GM12878 (cell line): Measurements from ENCODE around the gene GUK1. TPM values are rescaled to one million over a fixed set of nuclear protein-coding genes. Genes with fewer than 3 reads are reported as not detected.

Experiments used
- ATAC-seq: fragments of 200-7000 bp; cut with Tn5 transposase; 3 replicates; pipeline ENCODE4 v1.9.1; 2020; ENCODE audit warnings: mild to moderate bottlenecking, moderate library complexity
- BruUV-seq: library from RNA; stranded (reverse); fragments of 400-500 nt; replicated peaks from 2 replicates; lab custom pipeline; 2021; lab: Mats Ljungman, UMichigan
- CTCF ChIA-PET: fragments of 300-600 bp; sonication (Branson Sonifier 250); formaldehyde crosslinking; extraction: SDS; loops from one replicate; lab custom pipeline; 2021; ENCODE audit warnings: inconsistent platforms; lab: Yijun Ruan, JAX
- POLR2A ChIA-PET: fragments of 350-600 bp; formaldehyde crosslinking; extraction: SDS; loops from one replicate; lab custom pipeline; 2021; ENCODE audit warnings: inconsistent platforms; lab: Charles Lee
- RAD21 ChIA-PET: fragments of 300-600 bp; sonication (Branson Sonifier 250); formaldehyde crosslinking; loops from one replicate; lab custom pipeline; 2023; ENCODE audit warnings: antibody characterized with exemption; ENCODE audit not compliant: unreplicated experiment; lab: Charles Lee
- SMC1A ChIA-PET: fragments of 300-600 bp; sonication (Branson Sonifier 250); formaldehyde crosslinking; loops from one replicate; lab custom pipeline; 2023; ENCODE audit not compliant: unreplicated experiment, uncharacterized antibody; lab: Charles Lee
- DNase-seq: peaks from one replicate; pipeline ENCODE4 v3.0.0-alpha.2; 2011; ENCODE audit warnings: low read depth, low spot score
- FAIRE-seq: peaks from 3 replicates; lab custom pipeline; 2011; peaks lifted over from hg19 to GRCh38; lab: Jason Lieb, UNC
- H2AFZ ChIP-seq: 2 replicates; pipeline ENCODE4 v1.6.0; 2011; ENCODE audit warnings: low read depth, low read length, control low read depth; ENCODE audit not compliant: control insufficient read depth
- H3K27ac ChIP-seq: 2 replicates; pipeline ENCODE4 v1.5.1; 2011; ENCODE audit warnings: control low read depth; ENCODE audit not compliant: control insufficient read depth, insufficient read depth
- H3K27me3 ChIP-seq, 2 experiments: replicated peaks in 1 of 2; 2 replicates each; pipeline versions ENCODE4 v1.6.0 to v1.6.1; 2011; ENCODE audit warnings: low read length in 1 of 2; ENCODE audit not compliant: control insufficient read depth in 2 of 2, insufficient read depth in 2 of 2
- H3K36me3 ChIP-seq, 2 experiments: 2 replicates each; pipeline ENCODE4 v1.5.1; 2011; ENCODE audit warnings: low read length in 1 of 2; ENCODE audit not compliant: control insufficient read depth in 2 of 2, insufficient read depth in 2 of 2
- H3K4me1 ChIP-seq: 2 replicates; pipeline ENCODE4 v1.6.1; 2011; ENCODE audit warnings: mild to moderate bottlenecking, low read length, moderate library complexity, mixed read lengths; ENCODE audit not compliant: control insufficient read depth, insufficient read depth
- H3K4me2 ChIP-seq: 2 replicates; pipeline ENCODE4 v1.6.0; 2011; ENCODE audit warnings: control low read depth; ENCODE audit not compliant: control insufficient read depth, insufficient read depth
- H3K4me3 ChIP-seq: fragments of 200-600 bp; sonication (generic); 2 replicates; pipeline ENCODE4 v1.5.1; 2016
- H3K79me2 ChIP-seq: 2 replicates; pipeline ENCODE4 v1.6.0; 2011; ENCODE audit warnings: low read length; ENCODE audit not compliant: control insufficient read depth, insufficient read depth
- H3K9ac ChIP-seq: 2 replicates; pipeline ENCODE4 v1.8.0; 2011; ENCODE audit warnings: low read length, control low read depth, mixed read lengths; ENCODE audit not compliant: control insufficient read depth, insufficient read depth
- H3K9me3 ChIP-seq: replicated peaks from 3 replicates; pipeline ENCODE4 v1.5.1; 2011; ENCODE audit warnings: mild to moderate bottlenecking, low read length; ENCODE audit not compliant: control insufficient read depth, insufficient read depth
- H4K20me1 ChIP-seq: 2 replicates; pipeline ENCODE4 v1.6.0; 2011; ENCODE audit not compliant: control insufficient read depth, insufficient read depth
- POLR2A ChIP-seq: IDR thresholded peaks from 2 replicates; pipeline ENCODE4 v1.6.1; 2011; ENCODE audit warnings: low read depth, mild to moderate bottlenecking, low read length
- WGBS: methylation state at CpG from one replicate; pipeline ENCODE4 v1.1.6; 2016; ENCODE audit warnings: low lambda C conversion rate; ENCODE audit not compliant: insufficient replicate concordance, insufficient coverage; ENCODE audit errors: missing lambda C conversion rate; 5-methylcytosine and 5-hydroxymethylcytosine counted together
- in situ Hi-C: fragments of 300-500 bp; cut with MboI; formaldehyde crosslinking; loops from 9 replicates; pipeline ENCODE4 v1.14.3; 2018; ENCODE audit warnings: mixed read lengths
- intact Hi-C: fragments of 100-400 bp; cut with micrococcal nuclease; formaldehyde crosslinking; loops from one replicate; pipeline ENCODE4 v1.14.2; 2022; ENCODE audit not compliant: unreplicated experiment
- polyA plus RNA-seq, 11 experiments: library from polyadenylated mRNA; depleted of rRNA in 4 of 11; unstranded in 6 of 11; stranded (reverse) in 5 of 11; fragments of >200 nt; fragmentation: Nextera tagmentation in 4 of 11; fragmentation: Illumina TruSeq in 1 of 11; extraction: Ambion mirVana in 4 of 11; extraction: Trizol in 1 of 11; gene quantifications; 1 replicate in 1 of 11; 2 replicates in 10 of 11; pipeline versions ENCODE4 v1.2.1 to v1.2.3, GENCODE V29; 2011 to 2016; ENCODE audit warnings: inconsistent platforms in 2 of 11, missing spikeins in 2 of 11, low read depth in 1 of 11
- total RNA-seq, 4 experiments: library from RNA; depleted of rRNA in 3 of 4; stranded (reverse); fragments of >200 nt in 3 of 4; fragmentation: Illumina TruSeq in 1 of 4; extraction: Trizol in 1 of 4; gene quantifications; 2 replicates each; pipeline versions ENCODE4 v1.2.1 to v1.2.3, GENCODE V29; 2013 to 2021
- TF ChIP-seq, protein P1 (sequence below): fragments of 450-650 bp; IDR thresholded peaks from 2 replicates; pipeline ENCODE4 v1.6.1; 2017; ENCODE audit warnings: borderline replicate concordance

GUK1 gene
- total and polyA plus RNA-seq, 10 of the 15 experiments (the other 5 are each of a cell fraction or from before 2014, with no cell fraction given): 6.3 to 357 (median 203) TPM

DNA sequence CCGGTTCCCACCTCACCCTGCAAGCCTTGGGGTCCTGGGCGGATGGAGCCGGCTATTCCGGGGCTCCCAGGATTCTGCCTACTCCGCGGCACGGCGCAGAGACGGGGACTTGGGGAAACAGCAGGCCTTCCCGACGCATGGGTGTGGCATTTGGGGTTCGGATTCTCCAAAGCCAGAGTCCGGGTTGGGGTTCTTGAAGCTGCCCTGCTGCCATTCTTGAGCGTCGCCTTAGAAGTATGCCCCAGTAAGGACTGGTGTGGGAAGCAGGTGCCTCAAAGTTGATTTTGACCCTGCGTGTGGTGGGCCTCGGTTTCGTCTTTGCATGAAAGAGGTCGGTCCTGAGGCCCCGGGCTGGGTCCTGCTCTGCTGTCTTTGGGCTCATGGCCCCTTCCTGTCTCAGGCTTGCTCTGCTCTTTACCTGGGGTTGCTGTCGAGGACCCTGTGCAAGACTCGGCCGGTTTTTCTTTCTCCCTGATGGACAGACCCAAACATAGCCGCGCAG lies 696 bp downstream of the GUK1 start:
- SMC1A ChIA-PET: interaction anchor here (1.1 kb wide), 1 partner anchor 24 kb away, joined by 3 read pairs; no protein-coding TSS in a partner anchor
- Histone ChIP-seq H4K20me1 (peaks cover 6% of the 10 kb centered on the region; the same call in 1 of the 2 replicates), H3K27ac (peak overlapping the region; percentile 96), H3K36me3 (peaks cover 4 to 8% of the 10 kb centered on the region in 2 experiments; a peak in 3 of 4 replicates), H2AFZ (peak overlapping the region; percentile 59; the same call in 1 of the 2 replicates), H3K9me3 (no peaks in the 10 kb centered on the region), H3K27me3 (no peaks in the 10 kb centered on the region), H3K4me1 (peaks cover 17% of the 10 kb centered on the region), H3K4me3 (peak overlapping the region; percentile 85), H3K79me2 (peaks cover 52% of the 10 kb centered on the region), H3K4me2 (peak overlapping the region; percentile 86), H3K9ac (peak overlapping the region; percentile 95)
- ATAC-seq (peak; percentile 3), FAIRE-seq (no peak), DNase-seq (no peak)
- no TSS peak for BruUV-seq
- in situ Hi-C loops (no loop called here), intact Hi-C loops (loop anchor here (1.0 to 2.0 kb wide), 3 partner anchors 25 to 58 kb away; partner anchors contain the start of genes ARF1, IBA57 and MRPL55)
- WGBS: under 1% methylated on average over 25 of the region's 25 CpGs
- TF ChIP-seq, protein P1, sequence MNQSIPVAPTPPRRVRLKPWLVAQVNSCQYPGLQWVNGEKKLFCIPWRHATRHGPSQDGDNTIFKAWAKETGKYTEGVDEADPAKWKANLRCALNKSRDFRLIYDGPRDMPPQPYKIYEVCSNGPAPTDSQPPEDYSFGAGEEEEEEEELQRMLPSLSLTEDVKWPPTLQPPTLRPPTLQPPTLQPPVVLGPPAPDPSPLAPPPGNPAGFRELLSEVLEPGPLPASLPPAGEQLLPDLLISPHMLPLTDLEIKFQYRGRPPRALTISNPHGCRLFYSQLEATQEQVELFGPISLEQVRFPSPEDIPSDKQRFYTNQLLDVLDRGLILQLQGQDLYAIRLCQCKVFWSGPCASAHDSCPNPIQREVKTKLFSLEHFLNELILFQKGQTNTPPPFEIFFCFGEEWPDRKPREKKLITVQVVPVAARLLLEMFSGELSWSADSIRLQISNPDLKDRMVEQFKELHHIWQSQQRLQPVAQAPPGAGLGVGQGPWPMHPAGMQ: no peak
- peak; percentile 17; the same call in 1 of the 2 replicates for TF ChIP-seq POLR2A
- RAD21 ChIA-PET: interaction anchor here (1.2 to 1.4 kb wide), 2 partner anchors 24 to 26 kb away, joined by 5 to 8 read pairs; partner anchors contain the start of gene IBA57
- CTCF ChIA-PET: interaction anchor here (1.0 to 6.1 kb wide), 2 partner anchors 26 to 141 kb away, joined by 3 to 54 read pairs; partner anchors contain the start of gene IBA57
- POLR2A ChIA-PET: interaction anchor here (0.6 to 5.6 kb wide), 5 partner anchors 21 to 58 kb away, joined by 3 to 43 read pairs (median 3); partner anchors contain the start of genes ARF1 and IBA57
